ENCODE data around the gene JKAMP.

Gene JKAMP

GRCh38 chr14:59490756-59491155, 6.4 kb downstream of the JKAMP start:
- Histone ChIP-seq H3K79me2 (ENCODE audit: insufficient read depth, low read length) (peaks cover 3% of the 10 kb centered on the region; the same call in 1 of the 2 replicates), H2AFZ (ENCODE audit: low read length) (no peak overlapping the region), H3K27me3 (ENCODE audit: insufficient read depth, low read length) (no peaks in the 10 kb centered on the region), H3K9me3 (ENCODE audit: low read length) (no peaks in the 10 kb centered on the region; the same call in 1 of the 2 replicates), H3K9me2 (ENCODE audit: low read depth, low read length) (no peaks in the 10 kb centered on the region), H3K4me3 (ENCODE audit: low read depth, low read length, poor library complexity, severe bottlenecking) (no peak overlapping the region), H3K36me3 (ENCODE audit: insufficient read depth, low read length) (peaks cover 82% of the 10 kb centered on the region), H3K27ac (ENCODE audit: low read depth, low read length, poor library complexity, severe bottlenecking) (no peak overlapping the region), H3F3A (ENCODE audit: insufficient read depth, low read length) (no peaks in the 10 kb centered on the region), H3K4me2 (ENCODE audit: low read length) (no peak overlapping the region), H3K9ac (ENCODE audit: low read length) (no peak overlapping the region), H3K4me1 (ENCODE audit: insufficient read depth, low read length, severe bottlenecking) (peaks cover 8% of the 10 kb centered on the region), H4K20me1 (ENCODE audit: insufficient read depth, low read length) (no peaks in the 10 kb centered on the region)
- no peak for TF ChIP-seq CTCF (IDR thresholded peaks at IDR 0.05; ENCODE audit: low read length)
- TF ChIP-seq EZH2 (IDR thresholded peaks at IDR 0.05; ENCODE audit: borderline replicate concordance, low read length): no peak

GRCh38 chr14:59492384-59492783, 8.1 kb downstream of the JKAMP start:
- H3K36me3 ChIP-seq (ENCODE audit: insufficient read depth, low read length): peaks cover 93% of the 10 kb centered on the region
- TF ChIP-seq EZH2 (IDR thresholded peaks at IDR 0.05; ENCODE audit: borderline replicate concordance, low read length) (no peak), CTCF (IDR thresholded peaks at IDR 0.05; ENCODE audit: low read length) (no peak)

GRCh38 chr14:59500732-59501131, 16.4 kb downstream of the JKAMP start:
- Histone ChIP-seq H2AFZ (ENCODE audit: low read length) (no peak overlapping the region), H3K4me3 (ENCODE audit: low read depth, low read length, poor library complexity, severe bottlenecking) (no peak overlapping the region), H3K36me3 (ENCODE audit: insufficient read depth, low read length) (peaks cover 67% of the 10 kb centered on the region), H3K79me2 (ENCODE audit: insufficient read depth, low read length) (no peaks in the 10 kb centered on the region), H3K9me3 (ENCODE audit: low read length) (no peaks in the 10 kb centered on the region), H3K9me2 (ENCODE audit: low read depth, low read length) (no peaks in the 10 kb centered on the region), H3K4me2 (ENCODE audit: low read length) (no peak overlapping the region), H3K4me1 (ENCODE audit: insufficient read depth, low read length, severe bottlenecking) (no peaks in the 10 kb centered on the region), H3F3A (ENCODE audit: insufficient read depth, low read length) (no peaks in the 10 kb centered on the region), H3K27ac (ENCODE audit: low read depth, low read length, poor library complexity, severe bottlenecking) (no peak overlapping the region), H3K27me3 (ENCODE audit: insufficient read depth, low read length) (no peaks in the 10 kb centered on the region), H4K20me1 (ENCODE audit: insufficient read depth, low read length) (no peaks in the 10 kb centered on the region), H3K9ac (ENCODE audit: low read length) (no peak overlapping the region)
- no peak for TF ChIP-seq CTCF (IDR thresholded peaks at IDR 0.05; ENCODE audit: low read length)
- no peak for TF ChIP-seq EZH2 (IDR thresholded peaks at IDR 0.05; ENCODE audit: borderline replicate concordance, low read length)

More at GRCh38 chr14:59492384-59492783, 8.1 kb downstream of the JKAMP start:
- H3K27ac ChIP-seq (ENCODE audit: low read depth, low read length, poor library complexity, severe bottlenecking): no peak overlapping the region
- H3K9me3 ChIP-seq (ENCODE audit: low read length): no peaks in the 10 kb centered on the region; the same call in 1 of the 2 replicates
- H3K4me3 ChIP-seq (ENCODE audit: low read depth, low read length, poor library complexity, severe bottlenecking): no peak overlapping the region
- H3K4me1 ChIP-seq (ENCODE audit: insufficient read depth, low read length, severe bottlenecking): no peaks in the 10 kb centered on the region
- no peak overlapping the region for H3K4me2 ChIP-seq (ENCODE audit: low read length)
- no peaks in the 10 kb centered on the region for H4K20me1 ChIP-seq (ENCODE audit: insufficient read depth, low read length)
- H3K9ac ChIP-seq (ENCODE audit: low read length): no peak overlapping the region
- no peaks in the 10 kb centered on the region for H3K79me2 ChIP-seq (ENCODE audit: insufficient read depth, low read length)
- no peaks in the 10 kb centered on the region for H3K27me3 ChIP-seq (ENCODE audit: insufficient read depth, low read length)
- no peaks in the 10 kb centered on the region for H3K9me2 ChIP-seq (ENCODE audit: low read depth, low read length)
- H3F3A ChIP-seq (ENCODE audit: insufficient read depth, low read length): no peaks in the 10 kb centered on the region
- no peak overlapping the region for H2AFZ ChIP-seq (ENCODE audit: low read length)

Measured in OCI-LY1 (cell line).